ENCODE data around the gene SLC2A4.
A peak's percentile ranks its signal among the peaks of the same experiment; 100 is the strongest.

The SLC2A4 gene

DNA sequence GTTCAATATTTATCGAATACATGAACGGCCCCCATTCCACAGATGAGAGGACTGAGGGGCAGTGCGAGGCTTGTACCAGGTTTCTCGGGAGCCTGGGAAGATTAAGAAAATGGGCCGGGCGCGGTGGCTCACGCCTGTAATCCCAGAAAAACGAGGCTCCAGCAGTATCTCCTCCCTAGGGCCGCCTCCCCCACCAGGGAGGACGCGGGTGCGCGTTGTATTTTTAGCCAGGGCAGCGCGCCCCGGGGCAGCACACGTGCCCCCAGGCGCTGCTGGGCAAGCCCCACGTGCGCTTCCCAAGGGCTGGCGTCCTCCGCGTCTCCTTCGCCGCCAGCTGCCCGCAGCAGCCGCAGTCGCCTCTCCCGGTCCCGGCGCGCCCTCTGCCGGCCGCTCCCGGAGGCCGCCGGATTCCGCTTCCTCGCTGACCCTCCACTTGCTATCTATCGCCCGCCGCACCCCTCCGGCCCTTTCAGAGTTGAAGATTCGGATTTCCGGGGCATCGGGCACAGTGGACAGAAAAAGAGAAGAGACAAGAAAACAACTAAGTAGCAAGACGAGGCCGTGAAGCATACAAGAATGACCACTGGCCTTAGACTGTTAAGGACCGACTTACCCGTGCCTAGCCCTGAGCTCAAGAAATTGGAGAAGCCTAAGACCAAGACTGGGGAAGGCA, 14.8 kb downstream of the SLC2A4 start:
- peak overlapping the region in 1 of 2 donors; percentile 41 for H3K9ac ChIP-seq (ENCODE audit: low read depth in 1 of 2, low read length in 2 of 2)
- H3K36me3 ChIP-seq (ENCODE audit: control insufficient read depth in 2 of 2, insufficient read depth in 2 of 2, low read length in 2 of 2) = no peaks in the 10 kb centered on the region
- H3K27ac ChIP-seq (ENCODE audit: low read depth in 2 of 2, low read length in 2 of 2) = peak overlapping the region; percentile 39 to 89
- peaks cover 31 to 32% of the 10 kb centered on the region in 2 donors for H3K4me1 ChIP-seq (ENCODE audit: control insufficient read depth in 2 of 2, insufficient read depth in 2 of 2, low read length in 2 of 2)
- H3K9me3 ChIP-seq (ENCODE audit: control insufficient read depth in 2 of 2, low read length in 2 of 2) = no peaks in the 10 kb centered on the region
- peaks cover 0 to 10% of the 10 kb centered on the region in 2 donors for H3K27me3 ChIP-seq (ENCODE audit: control insufficient read depth in 2 of 2, insufficient read depth in 2 of 2, low read length in 2 of 2)
- peak overlapping the region; percentile 6 to 48 for H3K4me3 ChIP-seq (ENCODE audit: low read length in 2 of 2)

GRCh38 chr17:7304179-7304578, 22.7 kb downstream of the SLC2A4 start:
- Histone ChIP-seq H3K9ac (ENCODE audit: low read depth in 1 of 2, low read length in 2 of 2) (no peak overlapping the region), H3K27ac (ENCODE audit: low read depth in 2 of 2, low read length in 2 of 2) (no peak overlapping the region), H3K4me1 (ENCODE audit: control insufficient read depth in 2 of 2, insufficient read depth in 2 of 2, low read length in 2 of 2) (peaks cover 7 to 11% of the 10 kb centered on the region in 2 donors), H3K9me3 (ENCODE audit: control insufficient read depth in 2 of 2, low read length in 2 of 2) (no peaks in the 10 kb centered on the region), H3K36me3 (ENCODE audit: control insufficient read depth in 2 of 2, insufficient read depth in 2 of 2, low read length in 2 of 2) (no peaks in the 10 kb centered on the region), H3K4me3 (ENCODE audit: low read length in 2 of 2) (no peak overlapping the region), H3K27me3 (ENCODE audit: control insufficient read depth in 2 of 2, insufficient read depth in 2 of 2, low read length in 2 of 2) (no peaks in the 10 kb centered on the region)

GRCh38 chr17:7306911-7307685, 25.6 kb downstream of the SLC2A4 start, which contains the start of gene EIF5A:
Gene EIF5A (plus strand): TSS chr17:7307628. CDS start chr17:7309636, 2,008 bp downstream.
- Histone ChIP-seq H3K4me1 (ENCODE audit: control insufficient read depth in 2 of 2, insufficient read depth in 2 of 2, low read length in 2 of 2) (peaks cover 18 to 22% of the 10 kb centered on the region in 2 donors), H3K27me3 (ENCODE audit: control insufficient read depth in 2 of 2, insufficient read depth in 2 of 2, low read length in 2 of 2) (no peaks in the 10 kb centered on the region), H3K9me3 (ENCODE audit: control insufficient read depth in 2 of 2, low read length in 2 of 2) (no peaks in the 10 kb centered on the region)

GRCh38 chr17:7307686-7308624, 26.4 kb downstream of the SLC2A4 start:
- Histone ChIP-seq H3K27me3 (ENCODE audit: control insufficient read depth in 2 of 2, insufficient read depth in 2 of 2, low read length in 2 of 2) (no peaks in the 10 kb centered on the region), H3K9ac (ENCODE audit: low read depth in 1 of 2, low read length in 2 of 2) (peak overlapping the region; percentile 93 to 94), H3K9me3 (ENCODE audit: control insufficient read depth in 2 of 2, low read length in 2 of 2) (no peaks in the 10 kb centered on the region), H3K27ac (ENCODE audit: low read depth in 2 of 2, low read length in 2 of 2) (peak overlapping the region; percentile 97 to 99), H3K4me1 (ENCODE audit: control insufficient read depth in 2 of 2, insufficient read depth in 2 of 2, low read length in 2 of 2) (peaks cover 20 to 22% of the 10 kb centered on the region in 2 donors), H3K36me3 (ENCODE audit: control insufficient read depth in 2 of 2, insufficient read depth in 2 of 2, low read length in 2 of 2) (peaks cover 31% of the 10 kb centered on the region in 2 donors), H3K4me3 (ENCODE audit: low read length in 2 of 2) (peak overlapping the region; percentile 71 to 74)

More at GRCh38 chr17:7306911-7307685, 25.6 kb downstream of the SLC2A4 start, which contains the start of gene EIF5A:
- peak within 1 kb of the TSS; percentile 97 to 99 for H3K27ac ChIP-seq (ENCODE audit: low read depth in 2 of 2, low read length in 2 of 2)
- peak within 1 kb of the TSS; percentile 71 to 84 for H3K4me3 ChIP-seq (ENCODE audit: low read length in 2 of 2)
- H3K36me3 ChIP-seq (ENCODE audit: control insufficient read depth in 2 of 2, insufficient read depth in 2 of 2, low read length in 2 of 2) = peaks cover 23 to 24% of the 10 kb centered on the region in 2 donors
- peak within 1 kb of the TSS; percentile 94 for H3K9ac ChIP-seq (ENCODE audit: low read depth in 1 of 2, low read length in 2 of 2)

- peak overlapping the region; percentile 71 to 74 for H3K4me3 ChIP-seq (ENCODE audit: low read length in 2 of 2)
- no peaks in the 10 kb centered on the region for H3K9me3 ChIP-seq (ENCODE audit: control insufficient read depth in 2 of 2, low read length in 2 of 2)
- peaks cover 26 to 27% of the 10 kb centered on the region in 2 donors for H3K4me1 ChIP-seq (ENCODE audit: control insufficient read depth in 2 of 2, insufficient read depth in 2 of 2, low read length in 2 of 2)
- H3K27me3 ChIP-seq (ENCODE audit: control insufficient read depth in 2 of 2, insufficient read depth in 2 of 2, low read length in 2 of 2) = no peaks in the 10 kb centered on the region
- H3K36me3 ChIP-seq (ENCODE audit: control insufficient read depth in 2 of 2, insufficient read depth in 2 of 2, low read length in 2 of 2) = peaks cover 40% of the 10 kb centered on the region in 2 donors
- peak overlapping the region; percentile 93 to 94 for H3K9ac ChIP-seq (ENCODE audit: low read depth in 1 of 2, low read length in 2 of 2)
- H3K27ac ChIP-seq (ENCODE audit: low read depth in 2 of 2, low read length in 2 of 2) = peak overlapping the region; percentile 97 to 99
Measured at GRCh38 chr17:7308625-7309433, 27.3 kb downstream of the SLC2A4 start.

DNA sequence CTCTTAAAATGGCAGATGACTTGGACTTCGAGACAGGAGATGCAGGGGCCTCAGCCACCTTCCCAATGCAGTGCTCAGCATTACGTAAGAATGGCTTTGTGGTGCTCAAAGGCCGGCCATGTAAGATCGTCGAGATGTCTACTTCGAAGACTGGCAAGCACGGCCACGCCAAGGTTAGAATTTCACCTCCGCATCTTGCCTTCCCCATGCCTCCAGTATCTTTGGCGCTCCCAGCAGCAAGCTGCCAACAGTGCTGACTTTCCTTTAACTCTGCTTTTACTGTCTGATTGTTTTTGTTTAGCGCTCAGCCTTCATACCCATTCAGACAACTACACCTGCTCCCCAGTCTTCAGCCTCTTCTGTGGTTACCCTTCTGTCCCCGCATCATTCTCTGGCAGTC, 28.1 kb downstream of the SLC2A4 start:
- Histone ChIP-seq H3K9me3 (ENCODE audit: control insufficient read depth in 2 of 2, low read length in 2 of 2) (no peaks in the 10 kb centered on the region), H3K36me3 (ENCODE audit: control insufficient read depth in 2 of 2, insufficient read depth in 2 of 2, low read length in 2 of 2) (peaks cover 43% of the 10 kb centered on the region in 2 donors), H3K27me3 (ENCODE audit: control insufficient read depth in 2 of 2, insufficient read depth in 2 of 2, low read length in 2 of 2) (no peaks in the 10 kb centered on the region), H3K4me3 (ENCODE audit: low read length in 2 of 2) (peak overlapping the region; percentile 71 to 74), H3K9ac (ENCODE audit: low read depth in 1 of 2, low read length in 2 of 2) (no peak overlapping the region), H3K27ac (ENCODE audit: low read depth in 2 of 2, low read length in 2 of 2) (peak overlapping the region; percentile 97 to 99), H3K4me1 (ENCODE audit: control insufficient read depth in 2 of 2, insufficient read depth in 2 of 2, low read length in 2 of 2) (peaks cover 29 to 35% of the 10 kb centered on the region in 2 donors)

- Histone ChIP-seq H3K27ac (ENCODE audit: low read depth in 2 of 2, low read length in 2 of 2) (no peak overlapping the region), H3K9me3 (ENCODE audit: control insufficient read depth in 2 of 2, low read length in 2 of 2) (no peaks in the 10 kb centered on the region), H3K9ac (ENCODE audit: low read depth in 1 of 2, low read length in 2 of 2) (no peak overlapping the region), H3K4me3 (ENCODE audit: low read length in 2 of 2) (no peak overlapping the region), H3K27me3 (ENCODE audit: control insufficient read depth in 2 of 2, insufficient read depth in 2 of 2, low read length in 2 of 2) (no peaks in the 10 kb centered on the region), H3K4me1 (ENCODE audit: control insufficient read depth in 2 of 2, insufficient read depth in 2 of 2, low read length in 2 of 2) (peaks cover 37 to 41% of the 10 kb centered on the region in 2 donors), H3K36me3 (ENCODE audit: control insufficient read depth in 2 of 2, insufficient read depth in 2 of 2, low read length in 2 of 2) (peaks cover 43 to 44% of the 10 kb centered on the region in 2 donors)
Measured at GRCh38 chr17:7311110-7311705, 29.7 kb downstream of the SLC2A4 start.

DNA sequence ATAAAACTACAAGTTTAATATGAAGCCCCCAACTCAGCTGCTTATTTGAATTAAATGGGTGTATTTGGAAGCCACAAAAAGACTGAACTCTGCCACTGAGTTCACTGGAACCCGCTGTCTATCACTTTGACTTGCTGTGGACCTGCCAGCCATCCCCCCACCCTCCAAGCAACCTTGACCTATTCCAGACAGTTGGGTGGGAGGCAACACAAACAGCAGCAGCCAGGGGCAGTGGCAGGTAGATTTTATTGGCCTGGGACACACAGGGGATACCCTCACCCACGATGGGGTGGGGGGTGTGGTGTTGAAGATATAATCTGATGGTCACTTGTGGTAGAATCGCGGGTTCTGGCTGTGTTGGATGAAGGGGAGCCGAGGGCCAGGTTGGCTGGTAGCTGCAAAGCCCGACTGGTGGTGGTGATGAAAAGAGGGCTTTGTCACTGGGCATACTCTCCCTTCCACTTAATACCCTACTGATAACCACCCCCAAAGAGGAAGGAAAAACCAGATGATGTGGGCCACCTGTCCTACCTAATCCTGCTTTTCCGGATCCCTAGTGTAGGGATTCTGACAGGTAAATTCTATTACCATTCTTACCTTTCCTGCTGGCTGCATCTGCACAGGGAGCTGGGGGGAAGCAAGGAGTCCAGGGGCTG, 31.0 kb downstream of the SLC2A4 start:
- no peaks in the 10 kb centered on the region for H3K9me3 ChIP-seq (ENCODE audit: control insufficient read depth in 2 of 2, low read length in 2 of 2)
- no peak overlapping the region for H3K27ac ChIP-seq (ENCODE audit: low read depth in 2 of 2, low read length in 2 of 2)
- H3K36me3 ChIP-seq (ENCODE audit: control insufficient read depth in 2 of 2, insufficient read depth in 2 of 2, low read length in 2 of 2) = peaks cover 43 to 46% of the 10 kb centered on the region in 2 donors
- peaks cover 33 to 40% of the 10 kb centered on the region in 2 donors for H3K4me1 ChIP-seq (ENCODE audit: control insufficient read depth in 2 of 2, insufficient read depth in 2 of 2, low read length in 2 of 2)
- no peaks in the 10 kb centered on the region for H3K27me3 ChIP-seq (ENCODE audit: control insufficient read depth in 2 of 2, insufficient read depth in 2 of 2, low read length in 2 of 2)
- H3K4me3 ChIP-seq (ENCODE audit: low read length in 2 of 2) = no peak overlapping the region
- no peak overlapping the region for H3K9ac ChIP-seq (ENCODE audit: low read depth in 1 of 2, low read length in 2 of 2)
